Kidney capillary endothelial cell (primary cell): ENCODE data around the gene NFATC2.
A peak's percentile ranks its signal among the peaks of the same experiment; 100 is the strongest.
"Not testable (repeated sequence)": the region's sequence is repeated elsewhere in the genome, so short reads cannot be mapped to it uniquely, and the experiment has no call there.

Experiments
- DNase-seq: peaks from one replicate; pipeline ENCODE4 v3.0.0-alpha.2; 2018; ENCODE audit warnings: low spot score

NFATC2 gene

DNA sequence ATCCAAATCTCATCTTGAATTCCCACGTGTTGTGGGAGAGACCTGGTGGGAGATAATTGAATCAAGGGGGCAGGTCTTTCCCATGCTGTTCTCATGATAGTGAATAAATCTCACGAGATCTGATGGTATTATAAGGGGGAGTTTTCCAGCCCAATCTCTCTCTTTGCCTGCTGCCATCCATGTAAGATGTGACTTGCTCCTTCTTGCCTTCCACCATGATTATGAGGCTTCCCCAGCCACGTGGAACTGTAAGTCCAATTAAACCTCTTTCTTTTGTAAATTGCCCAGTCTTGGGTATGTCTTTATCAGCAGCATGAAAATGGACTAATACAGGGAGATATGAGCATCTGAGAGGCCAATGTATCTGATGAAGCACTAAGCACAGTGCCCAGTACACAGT is 26.0 kb upstream of the NFATC2 start:
- not testable (repeated sequence) for DNase-seq

DNA sequence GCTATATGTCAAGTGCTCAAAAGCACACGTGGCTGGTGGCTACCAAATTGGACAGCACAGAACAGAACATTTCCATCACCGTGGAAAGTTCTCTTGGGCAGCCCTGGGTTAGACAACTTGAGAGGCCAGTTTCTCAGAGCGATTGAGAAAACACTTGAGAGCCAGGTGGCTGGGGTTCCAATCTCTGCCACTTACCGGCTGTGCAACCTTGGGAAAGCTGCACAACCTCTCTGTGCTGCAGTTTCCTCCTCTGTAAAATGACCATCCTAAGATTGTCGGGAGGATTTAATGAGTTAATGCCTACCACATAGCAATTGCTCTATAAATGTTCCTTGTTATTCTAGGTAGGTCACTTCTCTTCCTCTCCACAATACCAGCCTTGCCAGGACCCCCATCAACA is 25.1 kb upstream of the NFATC2 start:
- no peak for DNase-seq

DNA sequence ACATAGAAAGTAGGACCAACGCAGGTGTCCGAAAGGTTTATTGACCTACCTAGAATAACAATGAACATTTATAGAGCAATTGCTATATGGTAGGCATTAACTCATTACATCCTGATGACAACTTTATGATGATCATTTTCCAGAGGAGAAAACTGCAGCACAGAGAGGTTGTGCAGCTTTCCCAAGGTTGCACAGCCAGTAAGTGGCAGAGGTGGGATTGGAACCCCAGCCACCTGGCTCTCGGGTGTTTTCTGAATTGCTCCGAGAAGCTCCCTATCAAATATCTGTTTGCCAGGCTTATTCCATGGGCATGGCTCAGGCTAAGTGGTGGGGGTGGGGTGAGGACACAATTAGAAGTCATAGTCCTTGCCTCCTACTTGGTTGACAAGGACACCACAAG is 24.1 kb upstream of the NFATC2 start:
- no peak for DNase-seq

GRCh38 chr20:51565298-51566144 is 23.0 kb upstream of the NFATC2 start:
- no peak for DNase-seq

GRCh38 chr20:51563486-51564332 is 21.2 kb upstream of the NFATC2 start:
- DNase-seq, result no peak

DNA sequence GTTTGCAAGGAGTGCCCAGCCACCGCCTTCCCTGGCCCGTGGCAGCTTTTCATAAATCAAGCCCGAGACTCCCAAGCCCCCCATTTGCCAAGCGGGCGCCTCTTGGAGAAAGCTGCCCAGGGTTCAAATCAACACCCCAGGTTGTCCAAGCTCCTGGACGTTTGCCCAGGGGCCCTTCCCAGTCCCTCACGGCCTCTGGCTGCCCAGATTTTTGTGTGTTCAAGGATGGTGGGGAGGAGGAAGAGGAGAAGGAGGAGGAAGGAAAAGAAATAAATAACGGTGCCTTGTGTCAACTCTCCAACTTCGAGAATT is 20.6 kb upstream of the NFATC2 start:
- DNase-seq, result no peak

DNA sequence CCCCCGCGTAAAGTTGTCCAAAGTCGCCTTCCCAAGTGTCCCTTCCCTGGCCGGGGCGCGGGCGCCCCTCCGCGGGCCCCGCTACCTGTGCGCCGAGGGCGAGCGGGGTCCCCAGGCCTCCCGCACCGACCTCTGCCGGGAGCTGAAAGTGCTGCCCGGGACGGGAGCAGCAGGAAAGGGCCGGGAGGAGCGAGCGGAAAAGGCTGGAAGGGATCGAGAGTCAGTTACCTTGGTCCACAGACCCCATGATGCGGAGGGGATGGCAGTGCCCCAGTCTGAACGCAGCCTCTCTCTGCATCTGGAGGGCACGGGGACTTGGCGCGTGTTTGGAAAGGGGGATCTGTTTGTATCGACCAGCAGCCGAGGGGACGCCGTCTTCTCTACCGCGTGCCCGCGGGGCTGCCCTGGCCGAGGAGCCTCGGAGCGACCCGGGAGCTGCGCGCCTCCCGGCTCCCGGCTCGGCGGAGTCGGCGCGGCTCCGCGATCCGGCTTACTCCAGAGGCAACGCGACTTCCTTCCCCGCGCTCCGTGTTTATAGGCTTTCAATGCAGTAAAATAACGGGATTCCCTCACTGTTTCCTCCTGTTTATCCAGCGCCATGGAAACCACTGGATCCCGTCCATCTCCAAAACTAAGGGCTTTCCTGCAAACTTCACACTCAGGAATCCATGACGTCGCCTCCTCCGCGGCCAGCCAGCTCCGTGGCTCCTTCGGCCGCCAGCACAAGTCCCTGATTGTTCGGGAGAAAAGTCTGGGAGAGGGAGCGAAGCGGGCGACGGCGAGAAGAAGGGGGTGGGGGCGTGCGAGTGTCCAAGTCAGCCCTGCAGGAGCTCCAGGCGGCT is 20.0 kb upstream of the NFATC2 start:
- DNase-seq, result peak; percentile 81

- no peak for DNase-seq
Observed at GRCh38 chr20:51562027-51562331, 19.5 kb upstream of the NFATC2 start.

GRCh38 chr20:51560550-51561307 is 18.2 kb upstream of the NFATC2 start:
- no peak for DNase-seq

DNA sequence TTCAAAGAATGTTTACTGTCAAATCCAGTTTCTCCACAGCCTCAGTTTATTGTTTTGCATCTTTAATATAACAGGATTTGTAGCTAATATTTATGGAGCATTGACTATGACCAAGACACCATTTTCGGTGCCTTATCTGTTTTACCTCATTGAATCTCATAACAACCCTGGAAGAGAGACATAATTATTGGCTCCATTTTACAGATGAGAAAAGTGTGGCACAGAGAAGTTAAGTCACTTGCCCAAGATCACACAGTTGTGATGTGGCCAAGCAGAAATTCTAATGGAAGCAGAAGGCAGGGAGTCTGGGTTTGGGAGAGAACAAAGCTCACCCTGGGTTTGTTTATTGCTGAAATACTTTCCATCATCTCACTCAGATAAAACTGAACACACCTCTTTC is 17.5 kb upstream of the NFATC2 start:
- DNase-seq, result no peak

- peak; percentile 97 for DNase-seq
Observed at GRCh38 chr20:51554538-51555165, 12.1 kb upstream of the NFATC2 start.

- DNase-seq, result peak; percentile 55
Observed at GRCh38 chr20:51553897-51554486, 11.5 kb upstream of the NFATC2 start.

DNA sequence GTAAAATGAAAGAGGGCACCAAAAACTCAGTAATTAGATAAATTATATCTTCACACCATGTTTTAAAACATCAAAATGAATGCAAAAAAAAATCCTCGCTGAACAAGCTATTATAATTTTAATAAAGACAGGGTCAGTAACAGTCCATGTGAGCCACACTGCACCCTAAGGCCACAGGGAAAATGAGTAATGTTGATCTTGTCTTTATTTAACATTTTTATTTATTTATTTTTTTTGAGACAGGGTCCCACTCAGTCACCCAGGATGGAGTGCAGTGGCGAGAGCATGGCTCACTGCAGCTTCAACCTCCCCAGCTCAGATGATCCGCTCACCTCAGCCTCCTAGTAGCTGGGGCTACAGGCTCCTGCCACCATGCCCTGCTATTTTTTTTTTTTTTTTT is 8.7 kb upstream of the NFATC2 start:
- DNase-seq, result no peak

GRCh38 chr20:51549474-51549873 is 7.0 kb upstream of the NFATC2 start:
- no peak for DNase-seq

DNA sequence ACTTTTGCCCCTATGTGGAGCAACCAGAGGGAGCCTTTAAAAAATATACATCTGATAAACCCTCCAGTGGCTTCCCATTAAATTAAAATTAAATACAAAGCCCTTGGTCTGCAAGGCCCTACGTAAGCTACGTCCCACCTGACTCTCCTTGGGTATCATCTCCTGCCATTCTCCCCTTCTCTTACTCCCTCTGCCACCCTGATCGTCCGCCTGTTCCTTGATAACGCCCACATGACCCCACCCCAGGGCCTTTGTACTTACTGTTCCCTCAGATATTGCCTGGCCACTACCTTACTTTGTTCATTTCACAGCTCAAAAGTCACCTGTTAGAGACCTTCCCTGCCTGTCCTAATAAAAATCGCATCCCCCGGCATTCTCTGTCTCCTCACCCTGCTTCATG is 5.4 kb upstream of the NFATC2 start:
- no peak for DNase-seq

DNA sequence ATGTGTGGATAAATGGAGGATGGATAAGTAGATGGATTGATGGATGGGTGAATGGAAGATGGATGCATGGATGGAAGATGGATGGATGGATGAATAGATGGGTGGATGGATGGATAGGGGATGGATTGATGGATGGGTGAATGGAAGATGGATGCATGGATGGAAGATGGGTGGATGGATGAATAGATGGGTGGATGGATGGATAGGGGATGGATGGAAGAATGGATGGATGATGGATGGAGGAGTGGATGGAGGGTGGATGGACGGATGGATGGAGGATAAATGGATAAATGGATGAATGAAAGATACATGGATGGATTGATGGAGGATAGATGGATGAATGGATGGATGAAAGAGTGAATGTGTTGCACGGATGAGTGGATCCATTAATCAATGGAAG is 3.0 kb upstream of the NFATC2 start:
- DNase-seq, result no peak

DNA sequence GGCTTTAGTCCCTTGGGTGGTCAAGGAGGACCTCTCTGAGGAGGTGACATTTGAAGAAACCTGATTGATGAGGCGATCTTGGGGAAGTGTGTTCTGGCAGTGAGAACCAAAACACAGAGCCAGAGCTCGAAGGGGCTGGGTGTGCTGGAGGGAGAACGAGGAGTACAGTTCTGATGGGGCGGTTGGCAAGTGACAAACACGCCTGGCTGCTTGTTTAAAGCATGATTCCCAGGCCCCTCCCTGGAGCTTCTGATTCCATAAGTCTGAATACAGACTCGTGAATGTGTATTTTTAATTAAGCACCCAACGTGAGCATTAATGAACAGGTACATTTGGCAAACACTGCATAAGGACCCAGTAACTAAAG is 886 bp upstream of the NFATC2 start:
- DNase-seq, result no peak

GRCh38 chr20:51542033-51542570 is 417 bp downstream of the NFATC2 start:
- DNase-seq, result peak; percentile 30

DNA sequence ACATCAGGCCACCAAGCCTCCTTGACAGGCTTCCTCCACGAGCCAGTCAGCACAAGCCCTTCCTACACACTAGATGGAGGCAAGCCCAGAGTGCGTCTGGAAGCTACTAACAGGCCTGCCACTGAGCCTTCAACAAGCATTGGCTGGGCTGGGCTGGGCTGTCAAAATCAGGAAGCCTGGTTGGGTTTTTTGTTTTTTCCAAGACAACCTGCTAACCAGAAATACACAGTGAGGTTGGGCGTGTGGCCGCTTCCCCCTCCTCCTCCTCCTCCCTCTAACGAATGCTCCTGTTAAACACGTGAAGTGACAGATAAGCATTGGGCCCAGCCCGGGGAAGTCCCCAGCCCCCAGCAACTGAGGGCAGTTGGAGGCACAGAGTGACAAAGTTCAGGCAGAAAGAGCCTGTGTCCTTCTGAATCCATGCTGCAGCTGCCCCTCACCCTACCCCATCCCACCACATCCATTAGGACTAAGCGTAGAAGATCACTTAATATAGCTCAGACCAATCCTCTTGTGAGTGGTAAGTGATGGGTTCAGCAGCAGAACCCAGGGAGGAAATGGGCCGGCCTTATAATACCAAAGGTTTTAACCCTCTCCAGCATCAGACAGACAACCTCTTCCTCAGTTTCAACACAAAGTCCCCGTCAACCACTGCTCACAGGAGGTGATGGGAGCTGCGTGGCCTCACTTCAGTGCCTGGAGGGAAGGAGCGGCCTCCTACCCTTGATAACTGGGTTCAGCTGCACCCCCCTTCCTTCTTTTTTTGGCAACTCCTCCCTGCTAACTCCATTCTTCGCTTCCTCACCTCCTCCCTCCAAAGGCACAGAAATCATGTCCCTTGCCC is 1.1 kb downstream of the NFATC2 start:
- DNase-seq, result peak; percentile 52

DNA sequence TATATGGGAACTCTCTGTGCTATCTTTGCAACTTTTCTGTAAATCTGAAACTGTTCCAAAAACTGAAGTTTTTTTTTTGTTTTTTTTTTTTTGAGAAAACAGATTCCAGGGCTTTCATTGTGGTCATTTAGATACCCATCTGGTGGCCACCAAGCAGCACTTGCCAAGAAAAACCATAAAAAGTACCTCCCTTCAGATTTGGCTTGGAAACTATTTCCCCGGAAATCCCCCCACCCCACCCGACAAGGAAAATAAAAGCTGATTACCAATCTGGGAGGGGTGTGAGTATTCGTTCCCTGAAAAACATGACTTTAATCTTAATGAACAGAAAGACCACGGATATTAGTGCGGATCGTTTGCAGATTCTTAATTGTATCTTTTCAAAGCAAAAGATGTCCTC is 1.9 kb downstream of the NFATC2 start:
- no peak for DNase-seq
